ENCODE data around the gene CST9L.
"Not testable (repeated sequence)": the region's sequence is repeated elsewhere in the genome, so short reads cannot be mapped to it uniquely, and the experiment has no call there.

The CST9L gene

DNA sequence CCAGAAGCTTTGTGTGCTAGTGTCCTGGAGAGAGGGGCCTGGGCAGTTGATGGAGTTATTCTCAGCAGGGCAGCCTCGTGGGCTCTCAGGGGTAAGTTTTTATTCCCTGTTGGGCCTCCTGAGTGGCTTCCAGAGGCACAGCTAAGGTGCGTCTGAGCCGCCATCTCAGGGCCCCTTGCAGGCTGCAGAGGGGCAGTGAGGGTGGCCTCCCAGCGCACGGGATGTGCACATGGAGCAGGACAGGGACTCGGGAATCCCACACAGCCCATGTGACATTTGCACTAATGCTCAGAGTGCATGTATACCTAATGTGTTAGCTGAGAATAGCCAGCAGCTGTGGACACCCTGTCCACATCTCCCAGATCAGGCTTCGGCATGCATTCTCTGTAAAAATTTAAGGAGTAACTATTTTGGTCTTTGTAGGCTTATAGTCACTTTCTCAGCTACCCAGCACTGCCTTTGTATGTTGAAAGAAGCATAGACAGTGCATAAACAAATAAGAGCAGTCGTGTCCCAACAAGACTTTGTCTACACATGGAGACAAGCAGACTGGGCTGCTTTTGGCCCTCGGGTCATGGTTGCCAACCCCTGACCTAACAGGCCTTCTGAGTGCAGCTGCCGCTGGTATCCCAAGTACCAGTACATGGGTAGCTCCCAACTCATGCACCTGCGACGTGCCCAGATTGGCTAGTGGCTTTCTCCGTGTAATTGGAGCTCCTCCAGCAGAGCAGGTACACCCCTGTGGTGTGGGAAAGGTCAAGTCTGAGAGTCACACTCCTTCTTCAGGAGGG is 18.6 kb upstream of the CST9L start:
- WGBS, 2 experiments, result 82 to 83% methylated on average over 13 of the region's 13 CpGs
- no peak overlapping the region for H3K4me3 ChIP-seq (ENCODE audit: insufficient read depth, low read depth, low read length)
- H3K27ac ChIP-seq (ENCODE audit: insufficient read depth, low read depth, low read length, poor library complexity, severe bottlenecking), result no peak overlapping the region
- H3K9me3 ChIP-seq (ENCODE audit: control insufficient read depth, low read length), result no peaks in the 10 kb centered on the region
- H3K27me3 ChIP-seq (ENCODE audit: control insufficient read depth, insufficient read depth, low read length, poor library complexity, severe bottlenecking), result no peaks in the 10 kb centered on the region
- no peaks in the 10 kb centered on the region for H3K4me1 ChIP-seq (ENCODE audit: control insufficient read depth, insufficient read depth, low read length)
- H3K36me3 ChIP-seq (ENCODE audit: control insufficient read depth, insufficient read depth, low read length), result no peaks in the 10 kb centered on the region

DNA sequence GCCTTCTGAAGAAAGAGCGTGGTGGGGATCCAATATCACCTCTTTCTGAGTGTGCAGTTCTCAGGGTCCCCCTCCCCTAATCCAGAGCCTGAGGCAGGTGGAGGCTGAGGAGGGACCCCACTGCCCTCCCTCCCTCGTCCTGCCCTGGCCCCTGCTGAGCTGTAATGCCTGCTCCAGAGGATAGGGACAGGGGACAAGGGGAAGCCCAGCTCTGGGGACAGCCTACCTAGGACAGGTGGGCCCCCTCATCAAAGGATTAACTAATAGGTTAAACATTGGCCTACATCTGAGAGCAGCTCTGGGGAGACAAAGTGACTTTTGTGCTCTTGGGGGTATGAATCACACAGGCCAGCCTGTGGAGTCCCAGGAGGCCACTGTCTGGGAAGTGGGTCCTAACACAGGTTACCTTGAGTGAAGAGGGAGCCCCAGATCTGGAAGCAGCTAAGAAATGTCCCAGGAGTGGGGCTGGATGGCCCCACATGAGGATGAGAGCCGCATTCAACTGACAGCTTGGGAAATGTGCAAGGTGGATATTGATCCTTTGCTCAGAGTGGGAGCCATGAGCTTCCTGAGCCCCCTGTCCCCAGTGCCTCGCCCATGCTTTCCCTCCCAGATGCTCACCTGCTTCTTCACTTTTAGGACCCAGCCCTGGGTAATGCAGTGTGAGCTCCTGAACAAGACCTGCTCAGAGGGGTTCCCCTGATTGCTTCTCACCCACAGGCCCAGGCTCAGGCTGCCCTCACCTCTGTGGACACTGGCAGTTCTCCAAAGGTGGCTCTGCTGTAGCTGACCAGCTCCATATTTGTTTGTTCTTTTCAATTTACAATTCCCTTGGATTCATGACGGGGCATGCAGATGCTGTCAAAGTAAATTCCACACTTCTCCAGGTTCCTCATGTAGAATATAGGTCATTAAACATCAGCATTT is 17.8 kb upstream of the CST9L start:
- no peaks in the 10 kb centered on the region for H3K27me3 ChIP-seq (ENCODE audit: control insufficient read depth, insufficient read depth, low read length, poor library complexity, severe bottlenecking)
- 88 to 91% methylated on average over 5 of the region's 5 CpGs for WGBS, 2 experiments

DNA sequence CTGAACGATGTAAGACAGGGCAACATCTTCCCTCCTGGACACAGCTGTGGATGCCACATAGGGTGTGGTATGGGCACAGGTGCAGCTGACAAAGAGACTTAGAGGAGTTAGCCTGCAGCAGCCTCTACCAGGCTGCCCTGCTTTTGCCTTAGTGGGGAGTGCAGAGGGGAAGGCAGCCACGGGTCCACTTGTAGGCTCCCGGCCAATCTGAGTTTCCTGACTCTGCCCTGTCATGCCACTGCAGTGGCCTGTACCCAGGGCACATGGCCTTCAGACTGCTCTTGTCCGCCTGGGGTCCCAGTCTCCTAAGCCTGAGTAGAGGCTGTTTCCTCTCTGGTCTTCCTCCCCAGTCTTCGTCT is 17.1 kb upstream of the CST9L start:
- H3K9me3 ChIP-seq (ENCODE audit: control insufficient read depth, low read length), result no peaks in the 10 kb centered on the region
- 93 to 94% methylated on average over 5 of the region's 5 CpGs for WGBS, 2 experiments
- no peaks in the 10 kb centered on the region for H3K27me3 ChIP-seq (ENCODE audit: control insufficient read depth, insufficient read depth, low read length, poor library complexity, severe bottlenecking)
- H3K27ac ChIP-seq (ENCODE audit: insufficient read depth, low read depth, low read length, poor library complexity, severe bottlenecking), result no peak overlapping the region
- no peak overlapping the region for H3K4me3 ChIP-seq (ENCODE audit: insufficient read depth, low read depth, low read length)
- no peaks in the 10 kb centered on the region for H3K4me1 ChIP-seq (ENCODE audit: control insufficient read depth, insufficient read depth, low read length)
- H3K36me3 ChIP-seq (ENCODE audit: control insufficient read depth, insufficient read depth, low read length), result no peaks in the 10 kb centered on the region

More for the DNA sequence above, 17.8 kb upstream of the CST9L start:
- H3K36me3 ChIP-seq (ENCODE audit: control insufficient read depth, insufficient read depth, low read length), result no peaks in the 10 kb centered on the region
- H3K9me3 ChIP-seq (ENCODE audit: control insufficient read depth, low read length), result no peaks in the 10 kb centered on the region
- no peaks in the 10 kb centered on the region for H3K4me1 ChIP-seq (ENCODE audit: control insufficient read depth, insufficient read depth, low read length)
- no peak overlapping the region for H3K4me3 ChIP-seq (ENCODE audit: insufficient read depth, low read depth, low read length)
- H3K27ac ChIP-seq (ENCODE audit: insufficient read depth, low read depth, low read length, poor library complexity, severe bottlenecking), result no peak overlapping the region

DNA sequence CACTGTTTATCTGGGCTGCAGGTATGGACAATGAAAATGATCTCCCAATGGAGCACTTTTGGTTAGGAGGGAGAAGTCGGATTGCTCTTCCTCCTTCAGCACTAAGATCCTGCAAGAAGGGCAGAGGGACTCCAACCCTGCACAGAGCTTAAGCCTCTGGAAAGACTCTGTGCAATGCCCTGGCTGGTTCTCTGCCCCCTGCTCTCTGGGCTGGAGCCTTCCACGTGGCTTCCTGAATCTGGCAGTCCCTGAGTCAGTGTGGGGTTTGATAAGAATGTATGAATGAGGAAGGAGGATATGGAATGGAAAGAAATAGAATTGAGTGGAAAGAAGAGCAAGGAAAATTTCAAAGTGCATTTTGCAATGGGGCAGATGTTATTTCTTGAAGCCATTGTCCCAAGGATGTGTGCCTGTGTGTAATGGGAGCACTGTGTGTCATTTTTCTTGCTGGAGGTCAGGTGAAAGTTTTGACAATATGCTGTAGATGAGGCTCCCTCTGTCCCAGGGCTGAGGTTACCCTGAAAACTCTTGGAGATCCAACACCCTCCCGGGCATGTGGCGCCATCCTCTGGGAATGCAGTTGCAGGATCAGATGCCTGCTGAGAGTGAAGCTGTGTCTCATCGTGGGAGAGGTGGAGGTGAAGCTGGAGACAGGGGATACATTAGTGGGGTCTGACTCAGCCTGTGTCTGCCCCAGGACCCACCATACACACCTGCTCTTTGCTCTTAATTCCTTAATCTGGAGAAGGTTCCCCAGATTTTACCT is 16.3 kb upstream of the CST9L start:
- Histone ChIP-seq H3K27me3 (ENCODE audit: control insufficient read depth, insufficient read depth, low read length, poor library complexity, severe bottlenecking) (no peaks in the 10 kb centered on the region), H3K27ac (ENCODE audit: insufficient read depth, low read depth, low read length, poor library complexity, severe bottlenecking) (no peak overlapping the region), H3K4me3 (ENCODE audit: insufficient read depth, low read depth, low read length) (no peak overlapping the region), H3K9me3 (ENCODE audit: control insufficient read depth, low read length) (no peaks in the 10 kb centered on the region), H3K4me1 (ENCODE audit: control insufficient read depth, insufficient read depth, low read length) (no peaks in the 10 kb centered on the region), H3K36me3 (ENCODE audit: control insufficient read depth, insufficient read depth, low read length) (no peaks in the 10 kb centered on the region)
- 82 to 87% methylated on average over 5 of the region's 5 CpGs for WGBS, 2 experiments

DNA sequence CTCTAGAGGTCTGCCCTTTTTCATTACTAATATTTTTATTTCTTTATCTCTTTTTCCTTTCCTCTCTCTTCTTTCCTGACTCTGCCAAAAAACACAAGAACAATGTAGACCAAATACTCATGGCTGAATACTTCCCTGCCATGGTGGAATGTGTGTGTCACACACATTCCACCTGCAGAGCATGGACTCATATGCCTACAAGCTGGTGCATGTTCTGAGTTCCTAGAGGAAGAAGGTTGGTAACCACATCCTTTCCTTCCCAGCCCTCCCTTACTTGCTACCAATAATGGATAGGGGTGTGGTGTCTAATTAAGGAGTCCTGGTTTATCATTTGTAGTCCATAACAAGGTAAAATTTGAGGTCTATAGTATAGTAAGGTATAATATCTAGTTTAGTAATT is 15.2 kb upstream of the CST9L start:
- Histone ChIP-seq H3K4me3 (ENCODE audit: insufficient read depth, low read depth, low read length) (no peak overlapping the region), H3K4me1 (ENCODE audit: control insufficient read depth, insufficient read depth, low read length) (no peaks in the 10 kb centered on the region), H3K27me3 (ENCODE audit: control insufficient read depth, insufficient read depth, low read length, poor library complexity, severe bottlenecking) (no peaks in the 10 kb centered on the region), H3K27ac (ENCODE audit: insufficient read depth, low read depth, low read length, poor library complexity, severe bottlenecking) (no peak overlapping the region), H3K36me3 (ENCODE audit: control insufficient read depth, insufficient read depth, low read length) (no peaks in the 10 kb centered on the region), H3K9me3 (ENCODE audit: control insufficient read depth, low read length) (no peaks in the 10 kb centered on the region)

DNA sequence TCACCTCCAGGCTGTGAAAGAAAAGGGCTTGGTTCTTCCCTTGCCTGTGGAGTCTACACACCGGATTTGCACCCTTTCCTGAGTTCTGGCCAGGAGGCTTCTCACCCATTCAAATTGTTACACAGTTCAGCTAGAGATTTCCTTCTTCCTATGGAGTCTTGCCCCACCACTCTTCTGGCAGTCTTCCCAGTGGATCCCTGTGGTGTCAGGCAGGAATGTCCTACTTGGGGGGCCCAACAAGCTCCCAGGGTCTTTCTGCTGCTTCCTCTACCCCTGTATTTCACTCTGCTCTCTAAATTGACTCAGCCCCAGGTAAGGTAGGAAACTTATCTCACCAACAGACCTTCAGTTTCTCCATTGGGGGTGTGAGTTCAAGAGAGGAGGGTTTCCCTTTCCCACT is 14.0 kb upstream of the CST9L start:
- no peak overlapping the region for H3K4me3 ChIP-seq (ENCODE audit: insufficient read depth, low read depth, low read length)
- no peak overlapping the region for H3K27ac ChIP-seq (ENCODE audit: insufficient read depth, low read depth, low read length, poor library complexity, severe bottlenecking)
- no peaks in the 10 kb centered on the region for H3K36me3 ChIP-seq (ENCODE audit: control insufficient read depth, insufficient read depth, low read length)
- H3K4me1 ChIP-seq (ENCODE audit: control insufficient read depth, insufficient read depth, low read length), result no peaks in the 10 kb centered on the region
- 87 to 97% methylated on average over 1 of the region's 1 CpG for WGBS, 2 experiments
- H3K9me3 ChIP-seq (ENCODE audit: control insufficient read depth, low read length), result no peaks in the 10 kb centered on the region
- no peaks in the 10 kb centered on the region for H3K27me3 ChIP-seq (ENCODE audit: control insufficient read depth, insufficient read depth, low read length, poor library complexity, severe bottlenecking)

DNA sequence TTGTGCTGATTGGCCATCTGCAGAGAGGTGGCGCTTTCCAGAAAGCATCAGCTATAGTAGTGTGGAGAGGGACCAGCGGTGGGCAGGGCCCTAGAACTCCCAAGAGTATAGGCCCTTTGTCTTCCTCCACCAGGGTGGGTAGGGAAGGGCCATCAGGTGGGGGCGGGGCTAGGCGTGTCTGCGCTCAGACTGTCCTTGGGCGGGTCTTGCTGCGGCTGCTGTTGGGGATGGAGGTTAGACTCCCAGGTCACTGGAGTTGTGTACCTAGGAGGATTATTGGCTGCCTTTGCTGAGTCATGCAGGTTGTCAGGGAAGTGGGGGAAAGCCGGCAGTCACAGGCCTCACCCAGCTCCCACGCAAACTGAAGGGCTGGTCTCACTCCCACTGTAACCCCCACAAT is 13.5 kb upstream of the CST9L start:
- 94 to 95% methylated on average over 9 of the region's 9 CpGs for WGBS, 2 experiments

DNA sequence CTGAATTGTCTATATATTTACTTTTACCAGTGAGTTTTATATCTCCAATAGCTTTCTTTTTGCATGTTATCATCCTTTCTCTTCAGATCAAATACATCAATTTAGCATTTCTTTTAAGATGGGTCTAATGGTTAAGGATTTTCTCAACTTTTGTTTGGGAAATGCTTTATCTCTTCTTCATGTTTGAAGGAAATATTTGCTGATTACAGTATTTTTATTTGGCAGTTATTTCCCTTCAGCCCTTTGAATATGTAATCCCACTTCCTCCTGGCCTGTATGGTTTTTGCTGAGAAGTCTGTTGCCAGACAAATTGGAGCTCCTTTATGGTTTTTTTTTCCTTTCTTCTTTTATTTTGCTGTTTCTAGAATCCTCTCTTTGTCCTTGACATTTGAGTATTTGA is 6.7 kb upstream of the CST9L start:
- H3K4me3 ChIP-seq (ENCODE audit: insufficient read depth, low read depth, low read length), result no peak overlapping the region
- H3K27me3 ChIP-seq (ENCODE audit: control insufficient read depth, insufficient read depth, low read length, poor library complexity, severe bottlenecking), result no peaks in the 10 kb centered on the region

More for the DNA sequence above, 13.5 kb upstream of the CST9L start:
- not testable (repeated sequence) for H3K9me3 ChIP-seq (ENCODE audit: control insufficient read depth, low read length); H3K36me3 ChIP-seq (ENCODE audit: control insufficient read depth, insufficient read depth, low read length); H3K4me3 ChIP-seq (ENCODE audit: insufficient read depth, low read depth, low read length); H3K27ac ChIP-seq (ENCODE audit: insufficient read depth, low read depth, low read length, poor library complexity, severe bottlenecking); H3K27me3 ChIP-seq (ENCODE audit: control insufficient read depth, insufficient read depth, low read length, poor library complexity, severe bottlenecking); H3K4me1 ChIP-seq (ENCODE audit: control insufficient read depth, insufficient read depth, low read length)

DNA sequence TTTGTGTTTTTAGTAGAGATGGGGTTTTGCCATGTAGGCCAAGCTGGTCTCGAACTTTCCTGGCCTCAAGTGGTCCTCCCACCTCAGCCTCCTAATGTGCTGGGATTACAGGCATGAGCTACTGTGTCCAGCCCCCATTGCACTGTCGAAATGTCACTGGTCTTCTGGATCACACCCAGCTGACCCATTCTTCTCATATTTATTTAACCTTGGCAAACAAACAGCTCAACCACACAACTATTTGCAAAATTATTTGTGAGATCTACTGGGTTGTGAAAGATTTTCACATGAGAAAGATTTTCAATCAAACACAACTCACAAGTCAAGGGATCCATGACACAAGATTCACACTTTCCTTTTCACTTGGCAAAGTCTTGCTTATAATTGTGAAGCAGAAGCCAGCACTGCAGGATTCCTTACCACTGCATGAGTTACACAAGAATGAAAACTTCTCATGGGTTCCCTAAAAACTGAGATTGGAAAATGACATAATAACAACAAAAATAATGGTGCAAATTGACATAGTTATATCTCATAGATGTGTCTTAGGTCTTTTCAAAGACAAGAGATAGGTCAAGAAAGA is 2.0 kb upstream of the CST9L start:
- WGBS, 2 experiments, result 93 to 96% methylated on average over 2 of the region's 2 CpGs
- H3K27ac ChIP-seq (ENCODE audit: insufficient read depth, low read depth, low read length, poor library complexity, severe bottlenecking), result no peak overlapping the region
- H3K27me3 ChIP-seq (ENCODE audit: control insufficient read depth, insufficient read depth, low read length, poor library complexity, severe bottlenecking), result no peaks in the 10 kb centered on the region

More for the DNA sequence above, 6.7 kb upstream of the CST9L start:
- H3K27ac ChIP-seq (ENCODE audit: insufficient read depth, low read depth, low read length, poor library complexity, severe bottlenecking), result no peak overlapping the region
- H3K36me3 ChIP-seq (ENCODE audit: control insufficient read depth, insufficient read depth, low read length), result no peaks in the 10 kb centered on the region
- no peaks in the 10 kb centered on the region for H3K4me1 ChIP-seq (ENCODE audit: control insufficient read depth, insufficient read depth, low read length)
- no peaks in the 10 kb centered on the region for H3K9me3 ChIP-seq (ENCODE audit: control insufficient read depth, low read length)

DNA sequence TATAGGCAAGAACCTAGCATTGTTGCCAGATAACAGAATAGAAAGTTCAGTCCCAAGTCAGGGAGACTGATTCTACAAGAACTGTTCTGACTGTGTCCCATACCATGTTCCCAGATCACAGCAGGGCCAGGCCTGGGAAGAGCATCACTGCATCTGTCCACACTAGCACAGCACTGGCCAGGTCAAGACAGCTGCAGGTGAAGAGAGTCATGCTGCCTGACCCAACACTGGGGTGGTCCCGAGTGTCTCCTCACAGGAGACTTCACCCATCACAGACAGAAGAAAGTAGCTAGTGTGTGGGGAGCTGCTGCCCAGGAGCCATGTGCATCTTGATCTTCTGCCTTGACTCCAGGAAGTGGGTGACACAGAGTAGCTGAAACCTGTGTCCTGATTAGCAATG is 1.3 kb upstream of the CST9L start:
- no peaks in the 10 kb centered on the region for H3K4me1 ChIP-seq (ENCODE audit: control insufficient read depth, insufficient read depth, low read length)
- no peak overlapping the region for H3K27ac ChIP-seq (ENCODE audit: insufficient read depth, low read depth, low read length, poor library complexity, severe bottlenecking)
- no peaks in the 10 kb centered on the region for H3K9me3 ChIP-seq (ENCODE audit: control insufficient read depth, low read length)
- 88 to 96% methylated on average over 1 of the region's 1 CpG for WGBS, 2 experiments
- H3K4me3 ChIP-seq (ENCODE audit: insufficient read depth, low read depth, low read length), result no peak overlapping the region
- no peaks in the 10 kb centered on the region for H3K27me3 ChIP-seq (ENCODE audit: control insufficient read depth, insufficient read depth, low read length, poor library complexity, severe bottlenecking)
- no peaks in the 10 kb centered on the region for H3K36me3 ChIP-seq (ENCODE audit: control insufficient read depth, insufficient read depth, low read length)

More for the DNA sequence above, 2.0 kb upstream of the CST9L start:
- Histone ChIP-seq H3K9me3 (ENCODE audit: control insufficient read depth, low read length) (no peaks in the 10 kb centered on the region), H3K4me3 (ENCODE audit: insufficient read depth, low read depth, low read length) (no peak overlapping the region), H3K4me1 (ENCODE audit: control insufficient read depth, insufficient read depth, low read length) (no peaks in the 10 kb centered on the region), H3K36me3 (ENCODE audit: control insufficient read depth, insufficient read depth, low read length) (no peaks in the 10 kb centered on the region)
